OCI-M1 (cell line): ENCODE data around the gene CCDC12.
A peak's percentile ranks its signal among the peaks of the same experiment; 100 is the strongest.

Source experiments
- DNase-seq: peaks from one replicate; lab custom pipeline; 2025; lab: John Stamatoyannopoulos, UW

Gene CCDC12

GRCh38 chr3:46906471-46907058, 70.0 kb downstream of the CCDC12 start:
- DNase-seq, result no peak

- no peak for DNase-seq
Observed at GRCh38 chr3:46905661-46906451, 70.7 kb downstream of the CCDC12 start.

- DNase-seq, result no peak
Observed at GRCh38 chr3:46905213-46905560, 71.4 kb downstream of the CCDC12 start.

GRCh38 chr3:46904303-46905212, 72.0 kb downstream of the CCDC12 start:
- no peak for DNase-seq

GRCh38 chr3:46903341-46904302, 72.9 kb downstream of the CCDC12 start:
- DNase-seq, result no peak

- no peak for DNase-seq
Observed at GRCh38 chr3:46902188-46902631, 74.3 kb downstream of the CCDC12 start.

- DNase-seq, result no peak
Observed at GRCh38 chr3:46901591-46902187, 74.9 kb downstream of the CCDC12 start.

- DNase-seq, result no peak
Observed at GRCh38 chr3:46901061-46901460, 75.5 kb downstream of the CCDC12 start.

- DNase-seq, result no peak
Observed at GRCh38 chr3:46900356-46900755, 76.2 kb downstream of the CCDC12 start.

- DNase-seq, result no peak
Observed at GRCh38 chr3:46900007-46900292, 76.6 kb downstream of the CCDC12 start.

GRCh38 chr3:46899151-46900006, 77.2 kb downstream of the CCDC12 start:
- DNase-seq, result no peak

GRCh38 chr3:46898321-46899150, 78.0 kb downstream of the CCDC12 start:
- no peak for DNase-seq

GRCh38 chr3:46897829-46898320, 78.7 kb downstream of the CCDC12 start:
- no peak for DNase-seq

GRCh38 chr3:46897031-46897430, 79.5 kb downstream of the CCDC12 start:
- DNase-seq, result no peak

- DNase-seq, result no peak
Observed at GRCh38 chr3:46896386-46896785, 80.2 kb downstream of the CCDC12 start.

GRCh38 chr3:46895761-46896160, 80.8 kb downstream of the CCDC12 start:
- no peak for DNase-seq

GRCh38 chr3:46895204-46895660, 81.3 kb downstream of the CCDC12 start:
- DNase-seq, result peak; percentile 77

GRCh38 chr3:46894256-46894655, 82.3 kb downstream of the CCDC12 start:
- no peak for DNase-seq

GRCh38 chr3:46893763-46894162, 82.8 kb downstream of the CCDC12 start:
- no peak for DNase-seq
